Ishikawa (cell line): Measurements from ENCODE around the gene TMEM181.

Source experiments
- CEBPB ChIP-seq: IDR thresholded peaks from 2 replicates; pipeline ENCODE4 v1.6.1; 2012
- CREB1 ChIP-seq: IDR thresholded peaks from 2 replicates; pipeline ENCODE4 v1.6.1; 2012; ENCODE audit warnings: low read depth
- EGR1 ChIP-seq: IDR thresholded peaks from 2 replicates; pipeline ENCODE4 v1.6.1; 2012
- EP300 ChIP-seq: IDR thresholded peaks from 2 replicates; pipeline ENCODE4 v1.6.1; 2012; ENCODE audit warnings: borderline replicate concordance
- FOXM1 ChIP-seq: IDR thresholded peaks from 2 replicates; pipeline ENCODE4 v1.6.1; 2012; ENCODE audit warnings: low read depth, borderline replicate concordance
- MAX ChIP-seq: IDR thresholded peaks from 2 replicates; pipeline ENCODE4 v1.6.1; 2012
- NFIC ChIP-seq: IDR thresholded peaks from 2 replicates; pipeline ENCODE4 v1.6.1; 2012
- RAD21 ChIP-seq: IDR thresholded peaks from 2 replicates; pipeline ENCODE4 v1.6.1; 2012; ENCODE audit warnings: low read depth
- REST ChIP-seq: IDR thresholded peaks from 2 replicates; pipeline ENCODE4 v1.6.1; 2012; ENCODE audit warnings: low read depth, mild to moderate bottlenecking
- TAF1 ChIP-seq: IDR thresholded peaks from 2 replicates; pipeline ENCODE4 v1.6.1; 2012; ENCODE audit warnings: low read depth, mild to moderate bottlenecking
- TCF12 ChIP-seq: IDR thresholded peaks from 2 replicates; pipeline ENCODE4 v1.6.1; 2012; ENCODE audit warnings: low read depth
- TEAD4 ChIP-seq: IDR thresholded peaks from 2 replicates; pipeline ENCODE4 v1.6.1; 2012
- USF1 ChIP-seq: IDR thresholded peaks from 2 replicates; pipeline ENCODE4 v1.6.1; 2012
- YY1 ChIP-seq: IDR thresholded peaks from 2 replicates; pipeline ENCODE4 v1.6.1; 2012; ENCODE audit warnings: low read depth
- ZBTB7A ChIP-seq: IDR thresholded peaks from 2 replicates; pipeline ENCODE4 v1.6.1; 2012; ENCODE audit warnings: low read depth

TMEM181 gene

GRCh38 chr6:158573542-158573931, 13.6 kb downstream of the TMEM181 start:
- TF ChIP-seq EP300: no peak
- TF ChIP-seq YY1: no peak

GRCh38 chr6:158574800-158575199, 14.9 kb downstream of the TMEM181 start:
- TF ChIP-seq TCF12 (no peak), NFIC (no peak), MAX (no peak), RAD21 (no peak), YY1 (no peak), ZBTB7A (no peak), EGR1 (no peak), USF1 (no peak), REST (no peak), TAF1 (no peak), FOXM1 (no peak), EP300 (no peak), TEAD4 (no peak), CREB1 (no peak)

GRCh38 chr6:158575550-158575949, 15.7 kb downstream of the TMEM181 start:
- no peak for TF ChIP-seq CEBPB

GRCh38 chr6:158584236-158584651, 24.4 kb downstream of the TMEM181 start:
- TF ChIP-seq CEBPB: no peak
- no peak for TF ChIP-seq CREB1
- TF ChIP-seq YY1: no peak
- TF ChIP-seq TAF1: no peak

- TF ChIP-seq TEAD4: no peak
- TF ChIP-seq CEBPB: no peak
- no peak for TF ChIP-seq RAD21
- no peak for TF ChIP-seq ZBTB7A
- TF ChIP-seq NFIC: no peak
- TF ChIP-seq TCF12: no peak
- TF ChIP-seq REST: no peak
- no peak for TF ChIP-seq MAX
- no peak for TF ChIP-seq CREB1
- no peak for TF ChIP-seq FOXM1
- TF ChIP-seq USF1: no peak
- no peak for TF ChIP-seq EGR1
- no peak for TF ChIP-seq TAF1
- no peak for TF ChIP-seq YY1
- no peak for TF ChIP-seq EP300
Observed at GRCh38 chr6:158586652-158587051, 26.8 kb downstream of the TMEM181 start.

GRCh38 chr6:158589366-158589765, 29.5 kb downstream of the TMEM181 start:
- TF ChIP-seq EGR1 (no peak), USF1 (no peak), REST (no peak), TEAD4 (no peak), TAF1 (no peak), ZBTB7A (no peak), MAX (no peak), NFIC (no peak), FOXM1 (no peak), CREB1 (no peak), TCF12 (no peak), EP300 (no peak), RAD21 (no peak), YY1 (no peak), CEBPB (no peak)
